ENCODE measurements around the gene CTNND2.

GRCh38 chr5:11429254-11429653, 475.0 kb downstream of the CTNND2 start:
- no peak for TF ChIP-seq CTCF (conservative IDR thresholded peaks at IDR 0.05; ENCODE audit: low read depth, low read length)
- TF ChIP-seq EZH2 (IDR thresholded peaks at IDR 0.05; ENCODE audit: borderline replicate concordance, low read depth, low read length, poor library complexity, severe bottlenecking) = no peak

Measured in A673 (cell line).